Heart left ventricle (tissue), 16 donors: ENCODE measurements around the gene FKBP2. TPM values are rescaled to one million over a fixed set of nuclear protein-coding genes. Genes with fewer than 3 reads are reported as not detected.

Experiments
- ATAC-seq, 4 donors: fragments of 200-7000 bp; cut with Tn5 transposase; one replicate each; pipeline ENCODE4 v1.9.1; 2020 to 2022; ENCODE audit warnings: moderate library complexity in 4 of 4, mild to moderate bottlenecking in 3 of 4, moderate number of reproducible peaks in 1 of 4
- DNase-seq, 5 donors: peaks; one replicate each; pipeline ENCODE4 v3.0.0-alpha.2; 2020
- H3K27ac ChIP-seq, 12 donors: fragments of 200-600 bp; sonication (generic) in 4 of 12; one replicate each; pipeline versions ENCODE4 v1.5.0 to v1.8.0; 2016 to 2022; ENCODE audit warnings: mild to moderate bottlenecking in 2 of 12
- H3K27me3 ChIP-seq, 9 donors: fragments of 200-600 bp; sonication (generic) in 2 of 9; one replicate each; pipeline versions ENCODE4 v1.5.1 to v1.8.0; 2016 to 2022; ENCODE audit warnings: mild to moderate bottlenecking in 3 of 9
- H3K36me3 ChIP-seq, 9 donors: fragments of 200-600 bp; sonication (generic) in 2 of 9; one replicate each; pipeline versions ENCODE4 v1.5.0 to v1.8.0; 2018 to 2022; ENCODE audit warnings: mild to moderate bottlenecking in 2 of 9
- H3K4me1 ChIP-seq, 12 donors: fragments of 200-600 bp; sonication (generic) in 4 of 12; one replicate each; pipeline versions ENCODE4 v1.5.0 to v1.8.0; 2016 to 2022; ENCODE audit warnings: mild to moderate bottlenecking in 3 of 12
- H3K4me3 ChIP-seq, 12 donors: fragments of 200-600 bp; sonication (generic) in 4 of 12; one replicate each; pipeline versions ENCODE4 v1.5.0 to v1.8.0; 2017 to 2022; ENCODE audit warnings: mild to moderate bottlenecking in 9 of 12, moderate library complexity in 4 of 12
- H3K9me3 ChIP-seq, 12 donors: fragments of 200-600 bp; sonication (generic) in 4 of 12; one replicate each; pipeline versions ENCODE4 v1.5.0 to v1.8.0; 2016 to 2022; ENCODE audit warnings: mild to moderate bottlenecking in 1 of 12
- CTCF ChIP-seq, 12 donors: fragments of 200-600 bp; sonication (generic) in 4 of 12; IDR thresholded peaks; one replicate each; pipeline versions ENCODE4 v1.5.0 to v1.8.0; 2018 to 2022; ENCODE audit warnings: antibody characterized with exemption in 12 of 12, mild to moderate bottlenecking in 5 of 12
- POLR2A ChIP-seq, 2 donors: fragments of 450-650 bp; IDR thresholded peaks; one replicate each; pipeline ENCODE4 v1.6.1; 2017; ENCODE audit warnings: antibody characterized with exemption in 2 of 2, mild to moderate bottlenecking in 2 of 2, moderate library complexity in 2 of 2
- WGBS, 4 donors: extraction: QIAGEN DNeasy Blood & Tissue Kit in 2 of 4; methylation state at CpG; one replicate each; pipeline versions ENCODE4 v1.1.5 to v1.1.7; 2013 to 2018; 5-methylcytosine and 5-hydroxymethylcytosine counted together
- intact Hi-C, 10 donors: fragments of 100-400 bp; cut with DNase I; formaldehyde crosslinking; loops; one replicate each; pipeline versions ENCODE4 v1.11.1 to v1.14.2; 2022
- polyA plus RNA-seq, 2 donors: library from polyadenylated mRNA; stranded (reverse); fragments of 200-250 nt; gene quantifications; one replicate each; pipeline ENCODE4 v1.2.3, GENCODE V29; 2013
- total RNA-seq, 9 donors: library from RNA; depleted of rRNA in 2 of 9; stranded (reverse); fragments of >200 nt in 2 of 9; fragmentation: NEBNext Ultra II Directional in 3 of 9; extraction: Animal tissue kit (Norgen Biotek cat#: 25700) in 3 of 9; gene quantifications; one replicate each; pipeline versions ENCODE4 v1.1.0 to v1.2.4, GENCODE V29; 2016 to 2023
- donor health status: ischemic (EF 13 %, LVEDD 7.1; RV severe dilation, severe dysfunction).
- donor health status: healthy with polysubstance abuse.
- donor health status: DM: no; HTN: yes; CAD: no.
- donor health status: DM: no; HTN: no; CAD: no.
- donor health status: ischemic (EF 25% LVEDD 6.9; RV normal size, moderate dysfunction).
- donor health status: ischemic (EF 25% LVEDD 5.7; RV mildly dilated, moderate dysfunction).
- donor health status: healthy.
- donor health status: DM: yes; HTN: yes; CAD: no.
- donor health status: ischemic (EF 35%, LVEDD 5.7; RV mildly dilated, moderate dysfunction).
- donor health status: nonischemic (EF 11% LVEDD 7.7; RV severe dilation, severe dysfunction).
- donor health status: DM: yes; HTN: yes; CAD: no.
- donor health status: PGD.
- donor health status: ischemic (EF 29% LVEDD 5.4; RV normal size, mild dysfunction).
- donor health status: nonischemic (EF 23%, LVEDD 6.1; RV moderate dilation, normal function).

FKBP2 gene
- total and polyA plus RNA-seq, 11 donors: 35.0 to 250 (median 52.9) TPM

- ATAC-seq (no peak), DNase-seq (peak in 1 of 5 donors; percentile 30)
- Histone ChIP-seq H3K4me3 (peak overlapping the region in 10 of 12 donors; percentile 56 to 94 (median 83)), H3K27me3 (no peaks in the 10 kb centered on the region), H3K9me3 (no peaks in the 10 kb centered on the region), H3K36me3 (peaks cover 0 to 18% (median 4%) of the 10 kb centered on the region in 9 donors), H3K27ac (peak overlapping the region in 10 of 12 donors; percentile 86 to 98 (median 96)), H3K4me1 (peaks cover 3 to 71% (median 46%) of the 10 kb centered on the region in 12 donors)
- intact Hi-C loops: loop anchor here in 2 of 10 donors (2.0 to 5.0 kb wide), 2 partner anchors 40 to 41 kb away; partner anchors contain the start of gene STIP1 (in 2 of the 2)
- TF ChIP-seq POLR2A (IDR thresholded peaks at IDR 0.05) (no peak), CTCF (IDR thresholded peaks at IDR 0.05) (no peak)
- 70 to 83% (median 76%) methylated on average over 3 of the region's 3 CpGs for WGBS, 4 donors
Observed at GRCh38 chr11:64227405-64227956, 13.4 kb upstream of the FKBP2 start.

- DNase-seq (peak in 3 of 5 donors; percentile 9 to 37 (median 25)), ATAC-seq (no peak)
- peaks cover 3 to 75% (median 54%) of the 10 kb centered on the region in 12 donors for H3K4me1 ChIP-seq
- H3K27ac ChIP-seq: peak overlapping the region in 11 of 12 donors; percentile 92 to 98 (median 97)
- H3K27me3 ChIP-seq: no peaks in the 10 kb centered on the region
- intact Hi-C loops: loop anchor here in 1 of 10 donors (5.0 kb wide), 1 partner anchor 42 kb away; the partner anchor contains the start of gene STIP1
- H3K9me3 ChIP-seq: no peaks in the 10 kb centered on the region
- TF ChIP-seq CTCF (IDR thresholded peaks at IDR 0.05) (no peak), POLR2A (IDR thresholded peaks at IDR 0.05) (no peak)
- peak overlapping the region in 5 of 12 donors; percentile 68 to 86 (median 76) for H3K4me3 ChIP-seq
- WGBS, 4 donors: 87 to 91% (median 90%) methylated on average over 8 to 12 of the region's 12 CpGs
- peaks cover 0 to 2% (median 0%) of the 10 kb centered on the region in 9 donors for H3K36me3 ChIP-seq
Observed at GRCh38 chr11:64229090-64229743, 11.7 kb upstream of the FKBP2 start.

GRCh38 chr11:64229744-64230170 is 11.1 kb upstream of the FKBP2 start:
- no peak for ATAC-seq
- peak overlapping the region; percentile 92 to 98 (median 98) for H3K27ac ChIP-seq
- WGBS, 4 donors: 15 to 33% (median 31%) methylated on average over 6 to 13 of the region's 13 CpGs
- intact Hi-C loops: loop anchor here in 1 of 10 donors (5.0 kb wide), 1 partner anchor 42 kb away; the partner anchor contains the start of gene STIP1
- no peaks in the 10 kb centered on the region for H3K9me3 ChIP-seq
- H3K4me3 ChIP-seq: peak overlapping the region; percentile 48 to 86 (median 78)
- H3K27me3 ChIP-seq: no peaks in the 10 kb centered on the region
- H3K4me1 ChIP-seq: peaks cover 3 to 73% (median 53%) of the 10 kb centered on the region in 12 donors
- TF ChIP-seq POLR2A (IDR thresholded peaks at IDR 0.05) (no peak), CTCF (IDR thresholded peaks at IDR 0.05) (no peak)
- peak in 2 of 5 donors; percentile 28 to 47 for DNase-seq
- H3K36me3 ChIP-seq: no peaks in the 10 kb centered on the region
